Fibroblast of peridontal ligament (primary cell): ENCODE data around the gene OAF.

ENCODE experiments used
- DNase-seq: peaks from one replicate; pipeline ENCODE4 v3.0.0-alpha.2; 2010; ENCODE audit errors: extremely low read depth

Gene OAF

GRCh38 chr11:120201653-120202052 is 9.2 kb upstream of the OAF start:
- DNase-seq: no peak

DNA sequence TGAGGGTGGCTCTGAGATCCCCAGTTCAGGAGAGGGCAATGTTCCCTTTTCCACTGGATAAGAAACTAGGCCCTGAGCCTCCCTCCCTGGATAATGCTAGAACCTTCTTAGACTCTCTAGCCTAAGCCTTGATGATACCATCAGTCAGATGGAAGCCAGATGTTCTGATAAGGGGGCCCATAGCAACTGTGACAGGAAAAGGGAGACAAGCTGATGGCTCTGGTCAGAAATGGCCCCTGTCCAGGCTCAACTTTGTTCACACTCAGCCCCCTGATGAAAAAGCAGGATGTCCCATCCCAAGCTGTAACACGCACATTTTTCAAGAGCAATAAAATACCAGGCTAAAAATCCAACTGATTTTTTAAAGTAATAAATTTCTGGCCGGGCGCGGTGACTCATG is 7.2 kb upstream of the OAF start:
- no peak for DNase-seq

- peak; percentile 77 for DNase-seq
These were observed 5.2 kb upstream of the OAF start for GRCh38 chr11:120205596-120206161.

GRCh38 chr11:120207512-120207911 is 3.3 kb upstream of the OAF start:
- DNase-seq: no peak

GRCh38 chr11:120208001-120208441 is 2.8 kb upstream of the OAF start:
- peak; percentile 68 for DNase-seq

GRCh38 chr11:120208777-120209176 is 2.1 kb upstream of the OAF start:
- DNase-seq: peak; percentile 54

GRCh38 chr11:120209746-120210625 is 846 bp upstream of the OAF start:
- DNase-seq: no peak

GRCh38 chr11:120211522-120212258 is 858 bp downstream of the OAF start:
- no peak for DNase-seq

DNA sequence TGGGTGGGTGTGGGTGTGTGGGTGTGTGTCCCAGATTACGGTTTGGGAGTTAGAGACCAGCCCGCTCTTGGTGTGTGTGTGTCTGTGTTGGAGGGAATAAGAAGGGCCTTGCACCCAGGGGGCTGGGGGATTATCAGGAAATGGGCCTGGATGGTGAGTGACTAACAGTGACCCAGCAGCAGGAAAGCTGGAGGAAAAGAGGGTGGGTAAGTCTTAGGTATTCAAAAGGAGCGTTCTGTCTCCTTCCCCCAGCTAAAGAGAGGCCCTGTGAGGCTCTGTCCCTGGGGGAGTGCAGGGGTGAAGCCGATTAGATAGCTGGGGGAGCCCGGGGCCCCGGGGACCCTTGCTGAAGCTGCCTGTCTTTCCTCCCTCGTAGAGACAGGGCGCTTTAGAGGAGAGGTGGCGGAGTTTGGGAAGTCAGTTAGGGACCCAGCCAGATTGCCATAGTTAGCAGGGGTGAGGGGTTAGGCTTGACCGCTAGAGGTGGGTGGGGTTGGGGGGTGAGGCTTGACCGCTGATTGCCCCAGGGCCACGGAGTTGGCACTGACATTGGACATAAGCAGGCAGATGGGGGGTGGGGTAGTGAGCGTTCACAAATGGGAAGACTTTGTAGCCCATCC is 1.5 kb downstream of the OAF start:
- DNase-seq: no peak

GRCh38 chr11:120212926-120213325 is 2.1 kb downstream of the OAF start:
- DNase-seq: no peak

DNA sequence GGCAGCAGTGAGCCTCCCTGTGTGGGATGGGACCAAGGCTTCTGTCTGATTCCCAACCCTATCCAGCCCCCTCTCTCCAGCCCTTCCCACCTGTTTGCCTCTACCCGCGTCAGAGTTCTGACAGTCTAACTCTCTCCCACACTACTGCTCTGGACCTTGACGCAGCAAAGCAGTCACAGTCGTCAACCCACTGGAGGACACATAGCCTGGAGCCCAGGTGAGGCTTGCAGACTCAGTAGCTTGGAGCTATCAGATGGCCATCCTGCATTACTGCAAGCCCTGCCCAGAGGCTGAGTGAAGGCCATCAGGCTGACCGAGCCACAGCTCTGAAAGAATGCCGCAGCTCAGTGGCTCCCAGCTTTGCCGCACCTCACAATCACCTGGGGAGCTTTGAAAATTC is 3.7 kb downstream of the OAF start:
- no peak for DNase-seq

DNA sequence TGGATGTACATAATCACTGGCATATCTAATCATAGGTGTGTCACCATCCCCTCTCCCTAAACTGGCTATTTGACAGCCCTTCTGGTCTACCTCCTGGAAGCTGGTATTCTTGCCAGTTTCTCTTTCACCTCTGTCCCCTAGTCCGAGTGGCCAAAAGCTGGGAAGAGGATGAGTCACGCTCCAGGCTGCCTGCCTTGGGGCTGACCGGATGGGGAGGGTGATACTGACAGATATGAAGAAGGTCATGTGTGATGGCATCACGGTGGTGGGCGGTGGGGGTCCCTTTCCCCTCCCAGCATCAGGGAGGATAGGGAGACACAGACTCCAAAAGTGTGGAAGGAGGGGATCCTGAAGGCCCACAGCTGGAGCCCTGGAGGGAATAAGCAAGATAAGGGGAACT is 4.8 kb downstream of the OAF start:
- DNase-seq: peak; percentile 53

DNA sequence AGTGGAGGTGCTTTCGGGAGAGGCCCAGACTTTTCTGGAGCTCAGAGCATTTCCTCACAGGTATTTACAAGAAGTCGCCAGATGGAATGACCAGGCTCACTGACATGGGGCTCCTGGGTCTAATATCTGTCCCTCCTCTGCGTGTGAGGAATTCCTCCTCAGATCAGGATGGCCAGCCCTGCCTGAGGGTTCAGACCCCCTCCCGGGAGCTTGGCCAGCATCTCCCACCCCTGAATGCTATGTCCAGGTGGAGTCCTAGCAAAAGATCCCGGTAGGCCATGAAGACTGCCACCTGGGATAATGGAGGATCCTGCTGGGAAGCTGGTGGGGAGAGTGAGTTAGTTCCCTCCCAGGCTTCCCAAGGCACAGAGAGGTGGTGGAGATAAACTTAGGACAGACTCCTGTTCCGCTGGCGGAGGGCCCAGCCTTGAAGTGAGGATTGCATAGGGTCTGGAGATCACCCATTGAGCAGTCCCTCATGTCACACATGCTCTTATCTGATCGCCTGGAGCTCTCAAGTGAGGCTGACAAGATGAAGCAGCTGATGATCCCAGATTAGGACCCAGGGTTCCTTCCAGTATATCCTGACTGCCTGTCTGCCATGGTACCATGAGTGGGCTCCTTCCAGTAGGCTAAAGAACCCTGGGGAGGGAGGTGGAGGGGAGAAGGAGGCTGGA is 5.7 kb downstream of the OAF start:
- DNase-seq: no peak

DNA sequence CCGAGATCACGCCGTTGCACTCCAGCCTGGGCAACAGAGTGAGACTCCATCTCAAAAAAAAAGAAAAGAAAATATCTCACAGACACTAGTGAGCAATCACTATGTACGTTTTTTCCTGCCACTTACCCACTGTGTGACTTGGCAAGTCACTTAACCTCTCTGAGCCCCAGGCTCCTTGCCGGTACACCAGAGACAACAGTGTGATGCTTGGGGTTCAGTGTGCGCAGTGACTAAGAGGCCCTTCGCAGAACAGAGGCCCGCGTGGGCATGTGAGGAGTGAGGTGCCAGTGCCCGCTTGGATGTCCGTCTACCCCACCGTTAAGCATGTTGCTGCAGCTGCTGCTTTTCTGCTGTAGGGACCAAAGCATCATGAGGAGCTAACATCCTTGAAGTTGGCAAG is 6.7 kb downstream of the OAF start:
- no peak for DNase-seq

GRCh38 chr11:120217941-120218694 is 7.3 kb downstream of the OAF start:
- DNase-seq: no peak

DNA sequence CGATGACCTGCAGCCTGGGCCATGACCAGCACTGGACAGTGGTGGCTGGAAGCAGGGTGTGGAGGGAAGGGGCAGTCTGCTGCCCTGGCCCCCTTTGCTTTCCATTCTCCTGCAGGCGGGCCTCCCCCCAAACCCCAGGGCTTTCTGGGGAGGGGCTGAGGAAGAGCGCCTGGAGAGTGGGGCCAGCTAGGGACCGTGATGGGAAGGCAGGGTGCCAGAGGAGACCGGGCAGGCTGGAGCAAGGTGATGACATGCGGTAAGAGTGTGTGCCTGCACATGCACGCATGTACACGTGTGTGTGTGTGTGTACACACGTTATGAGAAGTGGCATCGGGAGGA is 7.8 kb downstream of the OAF start:
- no peak for DNase-seq

GRCh38 chr11:120219232-120219937 is 8.6 kb downstream of the OAF start:
- DNase-seq: no peak

GRCh38 chr11:120219938-120220746 is 9.3 kb downstream of the OAF start:
- no peak for DNase-seq

- DNase-seq: no peak
These were observed 9.9 kb downstream of the OAF start for GRCh38 chr11:120220747-120221037.
